SK-N-MC (cell line): ENCODE data around the gene MIB1.

Experiments
- EZH2 ChIP-seq: fragments of 200-600 bp; sonication (generic); IDR thresholded peaks from one replicate; pipeline ENCODE4 v1.6.1; 2017; ENCODE audit warnings: antibody characterized with exemption
- FOXP2 ChIP-seq: optimal IDR thresholded peaks from 2 replicates; pipeline ENCODE3; 2011; ENCODE audit warnings: mild to moderate bottlenecking, moderate library complexity; ENCODE audit not compliant: insufficient read depth; ENCODE audit errors: extremely low read length, control extremely low read depth
- POLR2AphosphoS5 ChIP-seq: IDR thresholded peaks from 2 replicates; pipeline ENCODE4 v1.6.1; 2012; ENCODE audit warnings: mild to moderate bottlenecking, low read depth, low read length, borderline replicate concordance

- TF ChIP-seq POLR2AphosphoS5 (no peak), EZH2 (no peak), FOXP2 (no peak)
Observed at GRCh38 chr18:21702602-21703001, 38.0 kb upstream of the MIB1 start.
